Upper lobe of right lung (tissue), 1 donor: Measurements from ENCODE around the gene ATG14. TPM values are rescaled to one million over a fixed set of nuclear protein-coding genes. Genes with fewer than 3 reads are reported as not detected.
A peak's percentile ranks its signal among the peaks of the same experiment; 100 is the strongest.
"Not testable (repeated sequence)": the region's sequence is repeated elsewhere in the genome, so short reads cannot be mapped to it uniquely, and the experiment has no call there.

Experiments used
- ATAC-seq: fragments of 200-7000 bp; cut with Tn5 transposase; one replicate; pipeline ENCODE4 v1.9.1; 2020; ENCODE audit warnings: mild to moderate bottlenecking, moderate library complexity
- DNase-seq: peaks from one replicate; pipeline ENCODE4 v3.0.0-alpha.2; 2020
- H3K27ac ChIP-seq: fragments of 200-600 bp; one replicate; pipeline ENCODE4 v1.8.0; 2022
- H3K27me3 ChIP-seq: fragments of 200-600 bp; one replicate; pipeline ENCODE4 v1.8.0; 2022; ENCODE audit warnings: mild to moderate bottlenecking
- H3K36me3 ChIP-seq: fragments of 200-600 bp; one replicate; pipeline ENCODE4 v1.8.0; 2022
- H3K4me1 ChIP-seq: fragments of 200-600 bp; one replicate; pipeline ENCODE4 v1.8.0; 2022
- H3K4me3 ChIP-seq: fragments of 200-600 bp; one replicate; pipeline ENCODE4 v1.8.0; 2022; ENCODE audit warnings: mild to moderate bottlenecking
- H3K9me3 ChIP-seq: fragments of 200-600 bp; one replicate; pipeline ENCODE4 v1.8.0; 2022
- intact Hi-C: fragments of 100-400 bp; cut with DNase I; formaldehyde crosslinking; loops from one replicate; pipeline ENCODE4 v1.11.0; 2022
- total RNA-seq: library from RNA; stranded (reverse); fragmentation: NEBNext Ultra II Directional; extraction: Animal tissue kit (Norgen Biotek cat#: 25700); gene quantifications from one replicate; pipeline ENCODE4 v1.2.1, GENCODE V29; 2021
- TF ChIP-seq, protein P1 (sequence below): fragments of 200-600 bp; IDR thresholded peaks from one replicate; pipeline ENCODE4 v1.8.0; 2022; ENCODE audit warnings: antibody characterized with exemption
- donor health status: DM: no; HTN: yes; CAD: no; lungs with severe emphysema.

The ATG14 gene
- total RNA-seq, 1 donor from 2014 or later, result 10.3 TPM

DNA sequence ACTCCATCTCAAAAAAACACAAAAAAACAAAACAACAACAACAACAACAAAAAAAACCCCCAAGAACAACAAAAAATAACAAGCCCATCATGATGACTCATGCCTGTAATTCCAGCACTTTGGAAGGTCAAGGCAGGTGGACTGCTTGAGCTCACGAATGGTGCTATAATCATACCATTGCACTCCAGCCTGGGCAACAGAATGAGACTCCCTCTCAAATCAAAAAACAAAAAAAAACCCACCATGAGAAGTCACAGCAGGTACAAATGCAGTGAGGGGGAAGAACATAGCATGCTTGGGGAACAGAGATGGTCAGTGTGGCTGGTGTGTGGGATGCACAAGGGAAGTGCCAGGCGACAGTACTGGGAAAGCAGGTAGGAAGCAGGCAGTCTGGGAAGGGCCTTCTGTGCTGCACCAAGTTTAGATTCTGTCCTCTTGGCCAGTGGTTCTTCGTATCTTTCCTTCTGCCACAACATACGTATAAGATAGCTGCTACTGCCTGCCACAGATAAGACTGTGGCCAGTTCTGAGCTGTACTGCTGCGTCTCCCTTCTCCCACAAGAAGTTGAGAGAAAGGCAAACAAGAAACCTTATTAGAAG lies 28.0 kb downstream of the ATG14 start:
- Histone ChIP-seq H3K27me3 (no peaks in the 10 kb centered on the region), H3K27ac (no peak overlapping the region), H3K4me1 (no peaks in the 10 kb centered on the region), H3K36me3 (peaks cover 77% of the 10 kb centered on the region), H3K4me3 (no peak overlapping the region), H3K9me3 (no peaks in the 10 kb centered on the region)
- DNase-seq (no peak), ATAC-seq (no peak)
- intact Hi-C loops, result no loop called here
- TF ChIP-seq, protein P1, sequence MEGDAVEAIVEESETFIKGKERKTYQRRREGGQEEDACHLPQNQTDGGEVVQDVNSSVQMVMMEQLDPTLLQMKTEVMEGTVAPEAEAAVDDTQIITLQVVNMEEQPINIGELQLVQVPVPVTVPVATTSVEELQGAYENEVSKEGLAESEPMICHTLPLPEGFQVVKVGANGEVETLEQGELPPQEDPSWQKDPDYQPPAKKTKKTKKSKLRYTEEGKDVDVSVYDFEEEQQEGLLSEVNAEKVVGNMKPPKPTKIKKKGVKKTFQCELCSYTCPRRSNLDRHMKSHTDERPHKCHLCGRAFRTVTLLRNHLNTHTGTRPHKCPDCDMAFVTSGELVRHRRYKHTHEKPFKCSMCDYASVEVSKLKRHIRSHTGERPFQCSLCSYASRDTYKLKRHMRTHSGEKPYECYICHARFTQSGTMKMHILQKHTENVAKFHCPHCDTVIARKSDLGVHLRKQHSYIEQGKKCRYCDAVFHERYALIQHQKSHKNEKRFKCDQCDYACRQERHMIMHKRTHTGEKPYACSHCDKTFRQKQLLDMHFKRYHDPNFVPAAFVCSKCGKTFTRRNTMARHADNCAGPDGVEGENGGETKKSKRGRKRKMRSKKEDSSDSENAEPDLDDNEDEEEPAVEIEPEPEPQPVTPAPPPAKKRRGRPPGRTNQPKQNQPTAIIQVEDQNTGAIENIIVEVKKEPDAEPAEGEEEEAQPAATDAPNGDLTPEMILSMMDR, result no peak

DNA sequence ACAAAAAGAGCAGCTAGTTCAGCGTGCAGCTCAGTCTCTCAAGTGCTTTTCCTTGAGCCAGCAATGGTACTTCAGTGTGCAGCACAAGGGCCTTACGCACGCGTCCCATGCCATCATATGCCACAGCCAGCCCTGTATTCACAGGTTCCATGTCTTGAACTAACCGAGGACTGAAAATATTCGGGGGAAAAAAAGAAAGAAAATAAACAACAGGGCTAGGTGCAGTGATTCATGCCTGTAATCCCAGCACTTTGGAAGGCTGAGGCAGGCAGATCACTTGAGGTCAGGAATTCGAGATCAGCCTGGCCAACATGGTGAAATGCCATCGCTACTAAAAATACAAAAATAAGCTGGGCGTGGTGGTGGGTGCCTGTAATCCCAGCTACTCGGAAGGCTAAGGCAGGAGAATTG lies 28.6 kb downstream of the ATG14 start:
- H3K4me3 ChIP-seq, result not testable (repeated sequence)
- ATAC-seq, result peak; percentile 72
- H3K36me3 ChIP-seq, result peaks cover 81% of the 10 kb centered on the region

GRCh38 chr14:55382483-55382882 lies 29.1 kb downstream of the ATG14 start:
- no peaks in the 10 kb centered on the region for H3K27me3 ChIP-seq
- H3K9me3 ChIP-seq, result no peaks in the 10 kb centered on the region
- intact Hi-C loops, result no loop called here
- ATAC-seq (no peak), DNase-seq (no peak)
- TF ChIP-seq, protein P1, result no peak
- H3K4me3 ChIP-seq, result no peak overlapping the region
- no peaks in the 10 kb centered on the region for H3K4me1 ChIP-seq
- H3K27ac ChIP-seq, result no peak overlapping the region
- H3K36me3 ChIP-seq, result peaks cover 80% of the 10 kb centered on the region

More for the DNA sequence above, 28.6 kb downstream of the ATG14 start:
- DNase-seq, H3K4me1 ChIP-seq, H3K27ac ChIP-seq, H3K27me3 ChIP-seq, intact Hi-C loops, H3K9me3 ChIP-seq: not testable (repeated sequence)

DNA sequence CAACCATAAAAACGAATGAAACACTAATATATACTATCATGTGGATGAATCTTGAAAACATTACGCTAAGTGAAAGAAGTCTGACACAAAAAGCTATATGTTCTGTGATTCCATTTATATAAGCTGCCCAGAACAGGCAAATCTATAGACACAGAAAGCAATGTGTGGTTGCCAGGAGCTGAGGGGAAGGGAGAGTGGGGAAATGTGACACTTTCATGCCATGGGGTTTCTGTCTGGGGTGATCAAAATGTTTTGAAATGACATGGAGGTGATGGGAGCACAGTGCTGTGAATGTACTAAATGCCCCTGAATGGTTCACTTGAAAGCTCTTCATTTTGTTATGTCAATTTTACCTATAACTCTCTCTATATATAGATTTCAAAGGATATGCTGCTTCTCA lies 30.1 kb downstream of the ATG14 start:
- DNase-seq (no peak), ATAC-seq (no peak)
- no peaks in the 10 kb centered on the region for H3K4me1 ChIP-seq
- H3K9me3 ChIP-seq, result no peaks in the 10 kb centered on the region
- peaks cover 85% of the 10 kb centered on the region for H3K36me3 ChIP-seq
- intact Hi-C loops, result no loop called here
- no peak overlapping the region for H3K27ac ChIP-seq
- H3K27me3 ChIP-seq, result no peaks in the 10 kb centered on the region
- TF ChIP-seq, protein P1, result no peak
- H3K4me3 ChIP-seq, result no peak overlapping the region

DNA sequence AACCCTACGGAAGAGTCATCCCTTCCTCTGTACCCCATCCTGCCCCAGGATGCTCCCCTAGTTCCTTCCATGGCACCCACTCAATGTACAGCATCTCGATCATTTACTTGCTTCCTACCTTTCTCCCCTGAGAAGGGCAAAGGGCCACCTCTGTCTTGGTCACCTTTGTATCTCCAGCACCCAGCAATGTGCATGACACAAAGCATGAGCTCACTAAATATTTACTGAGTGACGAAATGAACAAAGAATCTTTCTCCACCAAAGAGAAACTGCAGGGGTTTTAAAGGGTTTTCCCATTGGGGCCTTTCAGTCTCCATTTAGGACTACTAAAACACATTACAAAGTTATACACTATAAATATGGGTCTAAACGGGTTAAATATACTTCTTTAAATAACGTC lies 30.6 kb downstream of the ATG14 start:
- Histone ChIP-seq H3K9me3 (no peaks in the 10 kb centered on the region), H3K27ac (no peak overlapping the region), H3K27me3 (no peaks in the 10 kb centered on the region), H3K36me3 (peaks cover 87% of the 10 kb centered on the region), H3K4me1 (no peaks in the 10 kb centered on the region), H3K4me3 (no peak overlapping the region)
- intact Hi-C loops, result no loop called here
- DNase-seq, result no peak
- ATAC-seq, result no peak
- TF ChIP-seq, protein P1, result no peak

GRCh38 chr14:55377236-55377635 lies 34.4 kb downstream of the ATG14 start:
- Histone ChIP-seq H3K4me3 (no peak overlapping the region), H3K9me3 (no peaks in the 10 kb centered on the region), H3K27me3 (no peaks in the 10 kb centered on the region), H3K27ac (no peak overlapping the region), H3K4me1 (no peaks in the 10 kb centered on the region), H3K36me3 (peaks cover 81% of the 10 kb centered on the region)
- ATAC-seq, result no peak
- intact Hi-C loops, result no loop called here
- TF ChIP-seq, protein P1, result no peak
- DNase-seq, result no peak
